GM18873 (cell line): ENCODE measurements around the gene APOO.

Experiments used
- ATAC-seq: cut with Tn5 transposase; IDR thresholded peaks from one replicate; pipeline ENCODE4 v1.9.1; 2021; ENCODE audit warnings: mild to moderate bottlenecking, moderate library complexity, moderate number of reproducible peaks; ENCODE audit not compliant: unreplicated experiment, low FRiP score

APOO gene

DNA sequence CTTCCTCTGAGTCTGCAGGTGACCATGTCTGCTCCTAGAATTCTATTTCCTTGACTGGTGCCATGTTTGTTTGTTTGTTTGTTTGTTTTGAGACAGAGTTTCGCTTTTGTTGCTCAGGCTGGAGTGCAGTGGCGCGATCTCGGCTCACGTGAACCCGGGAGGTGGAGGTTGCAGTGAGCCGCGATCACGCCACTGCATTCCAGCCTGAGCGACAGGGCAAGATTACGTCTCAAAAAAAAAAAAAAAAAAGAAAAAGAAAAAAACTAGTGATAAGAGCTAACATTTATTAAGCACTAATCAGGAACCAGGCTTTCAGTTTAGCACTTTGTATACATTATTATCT is 117.6 kb downstream of the APOO start:
- no peak for ATAC-seq

DNA sequence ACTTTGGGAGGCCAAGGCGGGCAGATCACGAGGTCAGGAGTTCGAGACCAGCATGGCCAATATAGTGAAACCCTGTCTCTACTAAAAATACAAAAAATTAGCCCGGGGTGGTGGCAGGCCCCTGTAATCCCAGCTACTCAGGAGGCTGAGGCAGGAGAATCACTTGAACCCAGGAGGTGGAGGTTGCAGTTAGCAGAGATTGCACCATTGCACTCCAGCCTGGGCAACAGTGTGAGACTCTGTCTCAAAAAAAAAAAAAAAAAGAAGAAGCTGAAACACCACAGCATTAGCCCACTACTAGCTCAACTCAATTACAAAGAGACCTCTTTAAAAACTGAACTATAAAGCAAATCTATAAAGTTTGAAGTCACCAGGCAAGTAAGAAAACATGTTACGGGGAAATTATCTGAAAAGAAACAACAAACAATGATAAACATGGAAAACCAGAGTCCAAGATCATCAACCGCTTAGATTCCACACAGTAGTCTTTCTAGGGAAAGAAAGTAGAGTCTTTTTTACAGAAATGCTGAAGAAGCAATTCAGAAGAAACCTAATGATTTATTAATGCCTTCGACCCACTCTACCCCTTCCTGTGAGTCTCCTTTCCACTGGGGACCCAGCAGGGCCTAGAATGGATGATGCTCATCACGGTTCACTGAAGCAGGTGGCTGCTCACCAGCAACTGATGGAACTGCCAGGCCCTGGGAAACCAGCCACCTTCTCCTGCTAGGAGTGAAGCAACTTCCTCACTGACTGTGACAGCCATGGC is 118.2 kb downstream of the APOO start:
- no peak for ATAC-seq

DNA sequence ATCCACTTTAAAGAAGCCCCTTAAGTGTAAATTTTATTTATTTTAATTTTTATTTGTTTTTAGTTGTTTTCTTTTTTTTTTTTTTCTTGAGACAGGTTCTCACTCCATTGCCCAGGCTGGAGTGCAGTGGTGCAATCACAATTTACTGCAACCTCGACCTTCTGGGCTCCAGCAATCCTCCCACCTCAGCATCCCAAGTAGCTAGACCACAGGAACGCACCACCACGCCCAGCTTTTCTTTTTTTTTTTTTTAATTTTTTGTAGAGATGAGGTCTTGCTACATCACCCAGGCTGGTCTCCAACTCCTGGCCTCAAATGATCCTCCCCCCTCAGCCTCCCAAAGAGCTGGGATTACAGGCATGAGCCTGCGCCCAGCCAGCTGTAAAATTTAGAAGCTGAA is 118.8 kb downstream of the APOO start:
- ATAC-seq, result no peak

DNA sequence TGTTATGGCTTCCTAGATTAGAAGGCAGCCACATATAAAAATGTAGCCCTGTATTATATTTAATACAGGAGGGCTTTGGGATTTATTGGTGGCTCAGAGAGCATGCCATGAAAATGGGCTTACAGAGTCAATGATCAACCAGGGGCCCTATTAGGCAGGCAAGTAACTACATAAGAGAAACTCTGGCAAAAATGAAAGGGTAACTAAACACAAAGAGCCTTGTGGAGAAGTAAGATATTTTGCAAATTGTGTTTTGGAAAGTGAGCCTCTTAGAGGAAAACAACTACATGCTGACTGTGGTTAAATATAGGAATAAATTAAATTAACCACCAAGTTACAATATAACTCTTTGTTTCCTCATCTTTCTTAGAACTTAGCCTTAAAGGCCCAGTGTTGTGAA is 119.2 kb downstream of the APOO start:
- ATAC-seq, result no peak

DNA sequence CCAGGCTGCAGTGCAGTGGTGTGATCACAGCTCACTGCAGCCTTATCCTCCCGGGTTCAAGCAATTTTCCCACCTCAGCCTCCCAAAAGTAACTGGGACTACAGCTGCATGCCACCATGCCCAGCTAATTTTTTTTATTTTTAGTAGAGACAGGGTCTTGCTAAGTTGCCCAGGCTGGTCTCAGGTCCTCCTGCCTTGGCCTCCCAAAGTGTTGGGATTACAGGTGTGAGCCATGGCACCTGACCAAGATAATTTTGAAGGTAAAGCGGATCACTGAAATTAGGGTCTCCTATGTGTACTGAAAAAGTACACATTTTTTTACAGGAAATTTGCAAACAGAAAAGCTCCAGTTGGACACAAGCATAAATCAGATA is 120.0 kb downstream of the APOO start:
- no peak for ATAC-seq

DNA sequence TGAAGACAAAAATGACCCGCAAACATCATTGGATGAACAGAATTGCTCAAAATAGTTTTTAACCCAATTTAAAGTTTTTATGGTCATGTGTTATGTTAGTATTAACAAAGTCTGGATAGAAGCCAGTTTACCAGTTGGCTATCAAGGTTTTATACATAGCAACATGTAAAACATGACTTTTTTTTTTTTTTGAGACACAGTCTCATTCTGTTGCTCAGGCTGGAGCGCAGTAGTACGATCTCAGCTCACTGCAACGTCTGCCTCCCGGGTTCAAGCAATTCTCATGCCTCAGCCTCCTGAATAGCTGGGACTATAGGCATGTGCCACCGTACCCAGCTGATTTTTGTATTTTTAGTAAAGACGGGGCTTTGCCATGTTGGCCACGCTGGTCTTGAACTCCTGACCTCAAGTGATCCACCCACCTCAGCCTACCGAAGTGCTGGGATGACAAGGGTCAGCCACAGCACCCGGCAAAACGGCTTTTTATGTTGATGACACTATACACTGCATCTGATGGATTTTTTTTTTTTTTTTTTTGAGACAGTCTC is 121.4 kb downstream of the APOO start:
- ATAC-seq, result no peak

DNA sequence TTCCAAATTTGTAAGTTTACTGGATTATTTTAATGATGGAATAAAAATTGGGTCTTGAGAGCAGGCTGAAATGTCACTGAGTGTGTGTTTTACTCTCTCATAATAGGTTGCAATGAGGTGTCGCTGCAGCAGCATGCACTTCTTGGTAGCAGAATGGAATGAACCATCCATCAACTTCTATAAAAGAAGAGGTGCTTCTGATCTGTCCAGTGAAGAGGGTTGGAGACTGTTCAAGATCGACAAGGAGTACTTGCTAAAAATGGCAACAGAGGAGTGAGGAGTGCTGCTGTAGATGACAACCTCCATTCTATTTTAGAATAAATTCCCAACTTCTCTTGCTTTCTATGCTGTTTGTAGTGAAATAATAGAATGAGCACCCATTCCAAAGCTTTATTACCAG is 122.2 kb downstream of the APOO start:
- ATAC-seq, result no peak

DNA sequence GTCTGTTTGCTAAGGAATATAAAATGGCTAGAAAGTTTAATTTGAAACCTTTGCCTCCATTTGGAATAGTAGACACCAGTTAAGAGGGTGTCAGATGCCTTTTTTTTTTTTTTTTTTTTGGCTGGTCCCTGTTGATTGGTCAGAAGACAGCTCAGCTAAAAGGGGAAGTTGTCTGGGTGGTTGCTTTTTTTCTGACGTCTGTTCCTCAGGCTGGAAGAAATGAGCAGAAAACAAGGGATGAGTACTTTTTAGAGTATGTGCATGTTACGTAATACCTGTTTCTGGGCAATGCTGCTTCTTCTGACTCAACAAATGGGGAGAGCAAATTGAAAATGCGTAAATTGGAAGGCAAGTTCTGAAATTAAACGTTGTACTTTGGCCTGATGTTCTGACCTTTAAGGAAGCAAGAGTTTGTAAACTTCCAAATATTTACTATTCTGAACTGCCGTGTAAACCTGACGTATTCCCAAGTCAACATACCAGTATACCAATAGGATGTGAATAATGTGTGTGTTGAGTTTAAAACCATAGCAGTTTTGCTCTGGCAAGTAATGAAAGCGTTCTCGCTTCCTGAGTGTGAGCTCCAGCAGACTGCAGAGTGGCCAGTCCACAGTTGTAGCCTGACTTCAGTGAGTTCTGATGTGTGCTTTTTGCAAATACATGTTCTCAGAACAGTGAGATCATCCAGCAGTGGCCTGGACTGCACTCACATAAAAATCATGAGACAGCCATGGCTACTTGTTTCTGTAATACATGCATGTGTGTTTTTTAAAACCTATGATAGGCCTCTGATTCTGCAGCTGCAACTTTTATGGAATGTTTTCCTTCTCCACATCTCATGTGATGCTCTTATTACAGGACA is 123.0 kb downstream of the APOO start:
- ATAC-seq, result no peak

DNA sequence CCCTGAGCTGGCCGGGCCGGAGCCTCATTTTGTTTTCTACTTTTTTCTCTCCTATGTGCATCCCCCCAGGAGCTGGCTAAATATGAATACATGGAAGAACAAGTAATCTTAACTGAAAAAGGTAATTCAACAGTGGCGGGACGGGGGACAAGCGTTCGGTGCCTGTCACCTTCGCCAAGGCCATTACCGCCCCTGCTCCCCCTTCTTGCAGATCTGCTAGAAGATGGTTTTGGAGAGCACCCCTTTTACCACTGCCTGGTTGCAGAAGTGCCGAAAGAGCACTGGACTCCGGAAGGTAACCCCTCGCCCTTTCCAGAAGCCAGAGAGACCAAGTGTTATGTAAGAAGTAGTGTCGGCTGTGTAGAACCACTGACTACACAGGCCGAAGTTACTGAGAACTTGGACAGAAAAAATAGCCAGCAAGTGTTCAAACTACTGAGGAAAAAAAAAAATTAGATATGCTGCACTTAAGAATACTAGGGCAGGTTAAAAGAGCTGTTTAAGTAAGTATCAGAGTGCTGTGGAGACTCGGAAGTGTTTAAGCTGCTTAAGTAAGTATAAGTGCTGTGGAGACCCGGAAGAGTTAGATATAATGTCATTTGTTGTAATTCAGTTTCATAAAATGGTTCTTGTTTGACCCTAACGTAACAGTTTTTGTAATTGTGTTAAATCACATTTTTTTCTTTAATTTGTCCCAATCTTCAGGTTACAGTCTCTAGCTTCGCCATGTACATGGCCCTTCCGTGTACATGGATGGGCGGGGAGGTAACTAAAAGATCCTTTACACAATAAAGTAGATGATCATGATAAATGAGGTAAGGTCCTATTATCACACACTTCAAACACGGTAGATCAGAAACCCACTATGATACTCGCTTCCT is 123.9 kb downstream of the APOO start:
- no peak for ATAC-seq
